ENCODE measurements around the gene FBXO34. TPM values are rescaled to one million over a fixed set of nuclear protein-coding genes. Genes with fewer than 3 reads are reported as not detected.
"Not testable (repeated sequence)": the region's sequence is repeated elsewhere in the genome, so short reads cannot be mapped to it uniquely, and the experiment has no call there.

FBXO34 gene
- total RNA-seq, 2 experiments from 2014 or later = 28.3 to 29.7 TPM

GRCh38 chr14:55382483-55382882, 111.3 kb downstream of the FBXO34 start:
- Histone ChIP-seq H3K9me3 (ENCODE audit: control insufficient read depth in 1 of 2, insufficient read depth in 1 of 2, low read length in 2 of 2) (no peaks in the 10 kb centered on the region), H3K27ac (ENCODE audit: low read depth in 1 of 2, low read length in 2 of 2) (no peak overlapping the region), H3K4me1 (ENCODE audit: insufficient read depth, low read length) (peaks cover 11% of the 10 kb centered on the region), H3K27me3 (ENCODE audit: control insufficient read depth in 1 of 2, insufficient read depth in 2 of 2, low read length in 2 of 2) (no peaks in the 10 kb centered on the region), H3K4me3 (ENCODE audit: low read length) (no peak overlapping the region), H3K36me3 (ENCODE audit: insufficient read depth, low read length) (peaks cover 65% of the 10 kb centered on the region)
- TF ChIP-seq CTCF (IDR thresholded peaks at IDR 0.05) = no peak
- CTCF ChIA-PET = no interaction called here
- H3K27me3 Mint-ChIP-seq = no peaks in the 10 kb centered on the region
- no peak for DNase-seq
- H3K4me1 Mint-ChIP-seq (ENCODE audit: low read depth) = peaks cover 16% of the 10 kb centered on the region
- no peaks in the 10 kb centered on the region for H3K9me3 Mint-ChIP-seq
- H3K27ac Mint-ChIP-seq = no peak overlapping the region
- ATAC-seq (ENCODE audit: poor library complexity) = no peak
- H3K36me3 Mint-ChIP-seq (ENCODE audit: low read depth) = peaks cover 90% of the 10 kb centered on the region
- POLR2A ChIA-PET = no interaction called here
- no peak overlapping the region for H3K4me3 Mint-ChIP-seq
- intact Hi-C loops (cut with DNase I, micrococcal nuclease) = no loop called here

- H3K27ac Mint-ChIP-seq, CTCF ChIA-PET: not testable (repeated sequence)
- H3K36me3 Mint-ChIP-seq (ENCODE audit: low read depth) = peaks cover 87% of the 10 kb centered on the region
Measured at GRCh38 chr14:55383056-55383466, 111.8 kb downstream of the FBXO34 start.

GRCh38 chr14:55383541-55384140, 112.4 kb downstream of the FBXO34 start:
- no peak overlapping the region for H3K4me3 Mint-ChIP-seq
- DNase-seq (no peak), ATAC-seq (ENCODE audit: poor library complexity) (no peak)
- peaks cover 17% of the 10 kb centered on the region for H3K4me1 Mint-ChIP-seq (ENCODE audit: low read depth)
- H3K27ac ChIP-seq (ENCODE audit: low read depth in 1 of 2, low read length in 2 of 2) = no peak overlapping the region
- no peaks in the 10 kb centered on the region for H3K27me3 Mint-ChIP-seq
- H3K36me3 Mint-ChIP-seq (ENCODE audit: low read depth) = peaks cover 87% of the 10 kb centered on the region
- intact Hi-C loops (cut with DNase I, micrococcal nuclease) = no loop called here
- H3K27me3 ChIP-seq (ENCODE audit: control insufficient read depth in 1 of 2, insufficient read depth in 2 of 2, low read length in 2 of 2) = no peaks in the 10 kb centered on the region
- H3K9me3 ChIP-seq (ENCODE audit: control insufficient read depth in 1 of 2, insufficient read depth in 1 of 2, low read length in 2 of 2) = no peaks in the 10 kb centered on the region
- POLR2A ChIA-PET = interaction anchor here (0.6 kb wide), 1 partner anchor 23 kb away, joined by 3 read pairs; no protein-coding TSS in a partner anchor
- no peak for TF ChIP-seq CTCF (IDR thresholded peaks at IDR 0.05)
- CTCF ChIA-PET = interaction anchor here (0.6 kb wide), 1 partner anchor 34 kb away, joined by 3 read pairs; no protein-coding TSS in a partner anchor
- H3K4me3 ChIP-seq (ENCODE audit: low read length) = no peak overlapping the region
- H3K9me3 Mint-ChIP-seq = no peaks in the 10 kb centered on the region
- peaks cover 11% of the 10 kb centered on the region for H3K4me1 ChIP-seq (ENCODE audit: insufficient read depth, low read length)
- peaks cover 67% of the 10 kb centered on the region for H3K36me3 ChIP-seq (ENCODE audit: insufficient read depth, low read length)
- peak overlapping the region; percentile 42 for H3K27ac Mint-ChIP-seq

More at GRCh38 chr14:55383056-55383466, 111.8 kb downstream of the FBXO34 start:
- H3K4me3 Mint-ChIP-seq; H3K27me3 Mint-ChIP-seq; POLR2A ChIA-PET; ATAC-seq (ENCODE audit: poor library complexity); intact Hi-C loops (cut with DNase I, micrococcal nuclease); H3K27ac ChIP-seq (ENCODE audit: low read depth in 1 of 2, low read length in 2 of 2); H3K27me3 ChIP-seq (ENCODE audit: control insufficient read depth in 1 of 2, insufficient read depth in 2 of 2, low read length in 2 of 2); H3K4me3 ChIP-seq (ENCODE audit: low read length); H3K9me3 ChIP-seq (ENCODE audit: control insufficient read depth in 1 of 2, insufficient read depth in 1 of 2, low read length in 2 of 2); H3K9me3 Mint-ChIP-seq; DNase-seq: not testable (repeated sequence)
- Histone ChIP-seq H3K4me1 (ENCODE audit: insufficient read depth, low read length) (peaks cover 11% of the 10 kb centered on the region), H3K36me3 (ENCODE audit: insufficient read depth, low read length) (peaks cover 65% of the 10 kb centered on the region)
- H3K4me1 Mint-ChIP-seq (ENCODE audit: low read depth) = peaks cover 17% of the 10 kb centered on the region

GRCh38 chr14:55384536-55384935, 113.3 kb downstream of the FBXO34 start:
- POLR2A ChIA-PET = interaction anchor here (0.7 kb wide), 1 partner anchor 201 kb away, joined by 3 read pairs; no protein-coding TSS in a partner anchor
- Histone ChIP-seq H3K27ac (ENCODE audit: low read depth in 1 of 2, low read length in 2 of 2) (no peak overlapping the region), H3K4me1 (ENCODE audit: insufficient read depth, low read length) (peaks cover 11% of the 10 kb centered on the region), H3K4me3 (ENCODE audit: low read length) (no peak overlapping the region), H3K27me3 (ENCODE audit: control insufficient read depth in 1 of 2, insufficient read depth in 2 of 2, low read length in 2 of 2) (no peaks in the 10 kb centered on the region), H3K36me3 (ENCODE audit: insufficient read depth, low read length) (peaks cover 69% of the 10 kb centered on the region), H3K9me3 (ENCODE audit: control insufficient read depth in 1 of 2, insufficient read depth in 1 of 2, low read length in 2 of 2) (no peaks in the 10 kb centered on the region)
- Mint-ChIP-seq H3K4me3 (no peak overlapping the region), H3K27ac (no peak overlapping the region), H3K36me3 (ENCODE audit: low read depth) (peaks cover 90% of the 10 kb centered on the region), H3K9me3 (no peaks in the 10 kb centered on the region), H3K27me3 (no peaks in the 10 kb centered on the region), H3K4me1 (ENCODE audit: low read depth) (peaks cover 17% of the 10 kb centered on the region)
- DNase-seq = no peak
- no peak for ATAC-seq (ENCODE audit: poor library complexity)
- CTCF ChIA-PET = interaction anchor here (0.6 kb wide), 1 partner anchor 35 kb away, joined by 3 read pairs; no protein-coding TSS in a partner anchor
- intact Hi-C loops (cut with DNase I, micrococcal nuclease) = no loop called here
- TF ChIP-seq CTCF (IDR thresholded peaks at IDR 0.05) = no peak

All from CD4-positive, alpha-beta T cell (primary cell).